GM23248 (cell line): ENCODE measurements around the gene BRAF. TPM values are rescaled to one million over a fixed set of nuclear protein-coding genes. Genes with fewer than 3 reads are reported as not detected.
"Not testable (repeated sequence)": the region's sequence is repeated elsewhere in the genome, so short reads cannot be mapped to it uniquely, and the experiment has no call there.

Source experiments
- DNase-seq: peaks from one replicate; pipeline ENCODE4 v3.0.0-alpha.2; 2015
- H2AFZ ChIP-seq: fragments of 200-600 bp; sonication (generic); 2 replicates; pipeline ENCODE4 v1.6.1; 2016; ENCODE audit warnings: antibody characterized with exemption
- H3F3A ChIP-seq: fragments of 200-600 bp; sonication (generic); 2 replicates; pipeline ENCODE4 v1.6.1; 2016; ENCODE audit warnings: mild to moderate bottlenecking, antibody characterized with exemption, mixed run types; ENCODE audit not compliant: insufficient read depth
- H3K27ac ChIP-seq: fragments of 200-600 bp; sonication (generic); 2 replicates; pipeline ENCODE4 v1.5.1; 2016; ENCODE audit warnings: mild to moderate bottlenecking
- H3K27me3 ChIP-seq: fragments of 200-600 bp; sonication (generic); replicated peaks from 2 replicates; pipeline ENCODE4 v1.6.1; 2016; ENCODE audit warnings: mild to moderate bottlenecking; ENCODE audit not compliant: insufficient read depth
- H3K36me3 ChIP-seq: fragments of 200-600 bp; sonication (generic); 2 replicates; pipeline ENCODE4 v1.6.1; 2016; ENCODE audit warnings: low read depth, mild to moderate bottlenecking
- H3K4me1 ChIP-seq: fragments of 200-600 bp; sonication (generic); 2 replicates; pipeline ENCODE4 v1.6.1; 2016; ENCODE audit warnings: mild to moderate bottlenecking; ENCODE audit not compliant: insufficient read depth
- H3K4me2 ChIP-seq: fragments of 200-600 bp; sonication (generic); one replicate; pipeline ENCODE4 v1.6.1; 2016; ENCODE audit warnings: mild to moderate bottlenecking; ENCODE audit not compliant: unreplicated experiment
- H3K4me3 ChIP-seq: fragments of 200-600 bp; sonication (generic); 2 replicates; pipeline ENCODE4 v1.5.1; 2016; ENCODE audit warnings: mild to moderate bottlenecking
- H3K79me2 ChIP-seq: fragments of 200-600 bp; sonication (generic); 2 replicates; pipeline ENCODE4 v1.6.1; 2016; ENCODE audit warnings: mild to moderate bottlenecking; ENCODE audit not compliant: insufficient read depth
- H3K9ac ChIP-seq: fragments of 200-600 bp; sonication (generic); 2 replicates; pipeline ENCODE4 v1.6.1; 2016; ENCODE audit warnings: mild to moderate bottlenecking
- H3K9me2 ChIP-seq: fragments of 200-600 bp; sonication (generic); 2 replicates; pipeline ENCODE4 v1.6.1; 2016; ENCODE audit warnings: mixed run types, mild to moderate bottlenecking, moderate library complexity; ENCODE audit not compliant: insufficient read depth
- H3K9me3 ChIP-seq: fragments of 200-600 bp; sonication (generic); one replicate; pipeline ENCODE4 v1.6.1; 2017; ENCODE audit warnings: low read depth
- H4K20me1 ChIP-seq: fragments of 200-600 bp; sonication (generic); 2 replicates; pipeline ENCODE4 v1.6.0; 2016; ENCODE audit not compliant: insufficient read depth
- EZH2 ChIP-seq: fragments of 200-600 bp; sonication (generic); IDR thresholded peaks from 2 replicates; pipeline ENCODE4 v1.6.1; 2018; ENCODE audit warnings: antibody characterized with exemption, mild to moderate bottlenecking; ENCODE audit not compliant: insufficient read depth, poor library complexity, severe bottlenecking
- EZH2phosphoT487 ChIP-seq: fragments of 200-600 bp; sonication (generic); IDR thresholded peaks from 2 replicates; pipeline ENCODE4 v1.6.1; 2018; ENCODE audit warnings: antibody characterized with exemption, moderate library complexity, mild to moderate bottlenecking, low read depth; ENCODE audit not compliant: insufficient read depth
- WGBS, 2 experiments: methylation state at CpG; one replicate each; pipeline ENCODE4 v1.1.6; 2015 to 2017; ENCODE audit warnings: low lambda C conversion rate in 2 of 2, low coverage in 1 of 2; ENCODE audit errors: missing lambda C conversion rate in 2 of 2; 5-methylcytosine and 5-hydroxymethylcytosine counted together
- in situ Hi-C: fragments of 300-500 bp; cut with MboI; formaldehyde crosslinking; loops from 2 replicates; pipeline ENCODE4 v1.15.0; 2020
- polyA plus RNA-seq: library from polyadenylated mRNA; unstranded; fragments of >200 nt; fragmentation: Nextera tagmentation; extraction: Ambion mirVana; gene quantifications from 2 replicates; pipeline ENCODE4 v1.2.1, GENCODE V29; 2016
- total RNA-seq: library from RNA; depleted of rRNA; stranded (reverse); fragments of >200 nt; shearing (Covaris generic); gene quantifications from 2 replicates; pipeline ENCODE4 v1.2.3, GENCODE V29; 2014

The BRAF gene
- total and polyA plus RNA-seq, 2 experiments from 2014 or later: 5.8 to 11.0 TPM

GRCh38 chr7:140752533-140752932 lies 172.2 kb downstream of the BRAF start:
- TF ChIP-seq EZH2 (no peak), EZH2phosphoT487 (no peak)
- in situ Hi-C loops: no loop called here
- H3F3A ChIP-seq: no peaks in the 10 kb centered on the region

GRCh38 chr7:140746751-140747150 lies 178.0 kb downstream of the BRAF start:
- Histone ChIP-seq H3K4me1 (no peaks in the 10 kb centered on the region), H2AFZ (no peak overlapping the region), H3K9ac (no peak overlapping the region), H3K79me2 (no peaks in the 10 kb centered on the region), H3F3A (no peaks in the 10 kb centered on the region), H3K4me2 (no peak overlapping the region), H3K9me2 (no peaks in the 10 kb centered on the region), H3K4me3 (no peak overlapping the region), H3K27ac (no peak overlapping the region), H3K36me3 (peaks cover 17% of the 10 kb centered on the region), H3K9me3 (no peaks in the 10 kb centered on the region), H3K27me3 (no peaks in the 10 kb centered on the region), H4K20me1 (no peaks in the 10 kb centered on the region)
- TF ChIP-seq EZH2: no peak
- 100% methylated on average over 2 of the region's 2 CpGs for WGBS, 2 experiments
- in situ Hi-C loops: no loop called here
- no peak for DNase-seq

More at GRCh38 chr7:140752533-140752932, 172.2 kb downstream of the BRAF start:
- Histone ChIP-seq H3K27ac (no peak overlapping the region), H3K4me1 (no peaks in the 10 kb centered on the region), H3K27me3 (no peaks in the 10 kb centered on the region), H3K79me2 (no peaks in the 10 kb centered on the region), H3K9ac (no peak overlapping the region), H3K4me2 (no peak overlapping the region), H4K20me1 (no peaks in the 10 kb centered on the region), H3K9me3 (no peaks in the 10 kb centered on the region), H3K4me3 (no peak overlapping the region), H3K36me3 (peaks cover 21% of the 10 kb centered on the region), H2AFZ (no peak overlapping the region), H3K9me2 (no peaks in the 10 kb centered on the region)
- WGBS, 2 experiments: 94 to 97% methylated on average over 1 of the region's 1 CpG
- DNase-seq: peak; percentile 14

GRCh38 chr7:140745266-140746058 lies 179.3 kb downstream of the BRAF start:
- no peaks in the 10 kb centered on the region for H3K79me2 ChIP-seq
- peaks cover 17% of the 10 kb centered on the region for H3K36me3 ChIP-seq
- no peak overlapping the region for H3K9ac ChIP-seq
- no peaks in the 10 kb centered on the region for H3K9me2 ChIP-seq
- H4K20me1 ChIP-seq: no peaks in the 10 kb centered on the region
- H3F3A ChIP-seq: no peaks in the 10 kb centered on the region
- no peak for DNase-seq
- no peaks in the 10 kb centered on the region for H3K4me1 ChIP-seq
- in situ Hi-C loops: no loop called here
- TF ChIP-seq EZH2phosphoT487 (no peak), EZH2 (no peak)
- no peak overlapping the region for H2AFZ ChIP-seq
- WGBS, 2 experiments: 76 to 78% methylated on average over 6 of the region's 6 CpGs
- H3K27me3 ChIP-seq: no peaks in the 10 kb centered on the region
- H3K4me3 ChIP-seq: no peak overlapping the region
- H3K27ac ChIP-seq: no peak overlapping the region
- H3K4me2 ChIP-seq: no peak overlapping the region
- H3K9me3 ChIP-seq: no peaks in the 10 kb centered on the region

- Histone ChIP-seq H3K9me3 (no peaks in the 10 kb centered on the region), H3F3A (no peaks in the 10 kb centered on the region), H3K4me3 (no peak overlapping the region), H3K27me3 (no peaks in the 10 kb centered on the region), H4K20me1 (no peaks in the 10 kb centered on the region), H3K4me1 (no peaks in the 10 kb centered on the region), H2AFZ (no peak overlapping the region), H3K9ac (no peak overlapping the region), H3K79me2 (no peaks in the 10 kb centered on the region), H3K4me2 (no peak overlapping the region), H3K36me3 (peaks cover 15% of the 10 kb centered on the region), H3K9me2 (no peaks in the 10 kb centered on the region), H3K27ac (no peak overlapping the region)
- DNase-seq: no peak
- in situ Hi-C loops: no loop called here
- 100% methylated on average over 2 of the region's 2 CpGs for WGBS, 2 experiments
- no peak for TF ChIP-seq EZH2
- no peak for TF ChIP-seq EZH2phosphoT487
These were observed 180.7 kb downstream of the BRAF start for GRCh38 chr7:140744005-140744404.

- H3K4me3 ChIP-seq, DNase-seq, H3K27me3 ChIP-seq, H3F3A ChIP-seq, H3K9ac ChIP-seq, H2AFZ ChIP-seq, H3K36me3 ChIP-seq, H3K9me2 ChIP-seq, H3K4me2 ChIP-seq, H3K9me3 ChIP-seq, H3K79me2 ChIP-seq, in situ Hi-C loops, H3K4me1 ChIP-seq, H3K27ac ChIP-seq, H4K20me1 ChIP-seq: not testable (repeated sequence)
- WGBS, 2 experiments: 95 to 96% methylated on average over 2 of the region's 4 CpGs
These were observed 181.5 kb downstream of the BRAF start for GRCh38 chr7:140743255-140743654.
